Stimulated activated CD4-positive, alpha-beta T cell treated with anti-CD3 and anti-CD28 coated beads, Interleukin-1b, Interleukin-23, amount 100 ng/mL, for 48 hours (primary cell): Measurements from ENCODE around the gene HSPB6.

Experiments
- DNase-seq: peaks from one replicate; pipeline ENCODE4 v3.0.0-alpha.2; 2020

HSPB6 gene

DNA sequence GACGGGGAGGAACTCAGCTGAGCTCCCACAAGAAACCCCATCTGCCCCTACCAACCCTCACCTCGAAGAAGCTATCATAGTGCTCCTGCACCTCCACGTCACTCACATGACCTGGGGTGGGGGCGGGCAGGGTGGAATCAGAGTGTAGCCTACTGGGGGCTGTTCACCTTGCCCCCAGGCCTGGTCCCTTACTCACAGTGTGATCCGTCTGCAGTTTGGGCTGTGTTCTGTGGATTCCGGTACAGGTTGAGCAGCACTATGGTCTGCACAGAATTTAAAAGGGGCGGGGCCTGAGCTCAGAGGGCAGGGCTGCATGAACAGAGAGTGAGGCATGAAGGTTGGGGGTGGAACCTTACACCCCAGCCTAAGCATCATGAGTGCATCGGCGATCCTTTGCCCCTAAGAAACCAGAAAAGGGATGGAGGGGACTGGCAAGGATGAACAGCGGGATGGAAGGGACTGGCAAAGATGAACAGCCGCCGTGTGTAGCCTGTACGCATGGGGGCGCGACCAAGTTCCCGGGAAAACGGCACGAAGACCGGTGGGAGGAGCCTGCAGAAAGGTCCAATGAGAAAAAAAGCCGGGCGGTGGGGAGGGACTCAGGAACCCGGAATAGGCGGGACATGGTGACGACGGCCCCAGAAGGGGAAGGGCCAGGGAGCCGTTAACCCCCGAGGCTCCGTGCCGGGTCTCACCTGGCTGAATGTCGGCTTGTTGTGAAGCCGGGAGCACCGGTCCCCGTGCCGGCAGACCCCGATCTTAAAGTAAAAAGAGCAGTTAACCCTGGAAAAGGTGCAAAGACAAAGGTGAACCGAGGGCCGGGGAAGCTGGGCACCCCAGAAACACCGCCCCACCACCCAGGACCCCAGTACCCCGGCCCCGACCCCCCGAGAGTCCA, 12.2 kb downstream of the HSPB6 start:
- DNase-seq: peak; percentile 94

DNA sequence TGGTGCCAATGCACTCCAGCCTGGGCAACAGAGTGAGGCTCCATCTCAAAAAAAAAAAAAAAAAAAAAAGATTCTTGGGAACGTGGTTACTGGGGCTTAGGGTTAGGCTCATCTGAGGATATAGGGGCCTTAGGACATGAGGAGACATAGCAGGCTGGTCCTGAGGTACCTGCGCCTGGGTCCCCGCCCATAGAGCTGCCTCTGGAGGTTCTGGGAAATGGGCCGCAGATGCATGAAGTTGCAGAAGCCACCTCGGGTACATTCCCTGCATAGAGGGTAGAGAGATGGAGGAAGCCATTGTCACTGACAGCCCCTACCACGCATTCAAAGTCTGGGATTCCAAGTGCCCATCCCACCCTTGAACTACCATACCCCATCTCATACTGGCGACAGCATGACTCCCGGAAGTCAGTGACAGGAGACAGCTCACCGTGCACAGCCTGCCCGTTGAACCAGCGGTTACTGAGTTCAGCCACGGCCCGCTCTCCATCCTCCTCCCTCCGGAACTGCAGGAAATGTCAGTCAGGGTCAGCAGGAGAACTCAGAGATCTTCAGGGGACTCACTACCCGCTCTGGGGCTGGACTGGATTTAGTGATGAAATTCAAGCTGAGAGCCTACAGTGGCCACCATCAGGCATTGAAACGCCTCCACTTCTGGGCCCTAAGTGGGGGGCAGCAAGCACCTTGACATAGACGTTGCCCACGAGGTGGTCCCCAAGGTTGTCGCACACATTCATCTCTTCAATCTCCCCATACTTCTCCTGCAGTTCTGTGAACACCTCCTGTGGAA, 13.0 kb downstream of the HSPB6 start:
- DNase-seq: no peak

DNA sequence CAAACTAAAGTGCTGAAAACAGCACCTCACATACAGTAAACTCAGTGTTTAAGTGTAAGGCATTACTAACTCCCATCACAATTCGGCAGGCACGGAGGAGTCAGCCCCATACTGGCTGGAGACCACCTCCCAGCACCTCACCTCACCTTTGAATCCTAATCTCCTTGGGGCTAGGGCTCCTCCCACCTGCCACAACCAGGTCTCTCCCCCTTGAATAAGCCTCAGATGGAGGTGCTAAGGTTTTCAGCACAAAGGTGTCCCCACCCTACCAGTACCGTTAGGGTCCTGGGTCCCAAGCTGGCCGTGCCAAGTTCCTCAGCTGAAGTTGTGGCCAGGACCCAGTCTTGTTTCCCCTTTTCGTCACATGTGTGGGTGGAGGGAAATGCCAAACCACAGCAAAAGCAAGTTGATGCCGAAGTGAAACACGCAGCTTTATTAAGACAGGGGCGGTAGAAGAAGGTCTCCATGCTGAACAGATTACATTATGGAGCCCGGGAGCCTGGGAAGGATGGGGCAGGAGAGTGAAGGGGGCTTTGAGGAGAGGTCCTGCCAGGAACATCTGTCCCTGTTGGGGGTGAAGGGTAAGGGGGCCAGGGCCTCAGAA, 14.6 kb downstream of the HSPB6 start, which contains the start of gene IGFLR1:
Gene IGFLR1, minus strand, starts transcription at position 332 of the 604 bp plus-strand sequence. CDS start 1,272 bp downstream, outside the sequence.
- peak; percentile 77 for DNase-seq

- DNase-seq: no peak
These were observed 15.7 kb downstream of the HSPB6 start for GRCh38 chr19:35741203-35741515.

DNA sequence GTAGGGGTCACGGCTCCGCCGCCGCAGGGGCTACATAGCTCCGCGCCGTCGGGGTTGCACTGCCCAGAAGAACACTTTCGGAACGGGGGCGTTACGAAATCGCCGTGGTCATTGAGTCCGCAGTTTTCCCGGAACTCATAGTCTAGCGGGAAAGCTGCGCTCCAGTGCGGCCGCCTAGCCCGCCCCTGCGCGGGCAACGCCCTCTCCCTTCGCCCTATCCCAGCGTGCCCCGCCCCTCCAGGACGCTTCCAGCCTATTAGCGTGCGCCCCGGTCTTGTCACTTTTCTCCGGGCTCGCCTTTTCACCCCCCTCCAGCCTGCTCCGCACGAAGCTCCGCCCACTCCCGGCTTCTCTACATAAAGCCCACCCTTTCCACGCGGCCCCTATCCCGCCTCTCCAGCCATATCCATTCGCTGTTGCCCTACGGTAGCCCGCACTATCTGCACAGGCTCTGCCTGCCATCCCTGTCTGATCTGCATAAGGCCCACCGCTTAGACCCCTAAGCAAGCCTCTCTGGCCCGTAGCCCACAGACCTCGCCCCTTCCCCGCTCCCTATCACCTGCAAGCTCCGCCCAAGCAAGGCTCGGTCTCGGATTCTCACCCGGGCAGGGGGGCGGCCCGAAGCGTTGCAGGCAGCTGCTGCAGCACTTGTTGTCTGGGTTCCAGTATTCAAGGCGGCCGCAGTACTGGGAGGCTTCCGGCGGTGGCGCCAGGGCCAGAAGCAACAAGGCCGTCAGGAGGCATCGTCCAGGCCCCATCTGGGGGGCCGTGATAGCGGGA, 16.2 kb downstream of the HSPB6 start:
- DNase-seq: peak; percentile 95

GRCh38 chr19:35740108-35740422, 16.8 kb downstream of the HSPB6 start:
- DNase-seq: no peak

DNA sequence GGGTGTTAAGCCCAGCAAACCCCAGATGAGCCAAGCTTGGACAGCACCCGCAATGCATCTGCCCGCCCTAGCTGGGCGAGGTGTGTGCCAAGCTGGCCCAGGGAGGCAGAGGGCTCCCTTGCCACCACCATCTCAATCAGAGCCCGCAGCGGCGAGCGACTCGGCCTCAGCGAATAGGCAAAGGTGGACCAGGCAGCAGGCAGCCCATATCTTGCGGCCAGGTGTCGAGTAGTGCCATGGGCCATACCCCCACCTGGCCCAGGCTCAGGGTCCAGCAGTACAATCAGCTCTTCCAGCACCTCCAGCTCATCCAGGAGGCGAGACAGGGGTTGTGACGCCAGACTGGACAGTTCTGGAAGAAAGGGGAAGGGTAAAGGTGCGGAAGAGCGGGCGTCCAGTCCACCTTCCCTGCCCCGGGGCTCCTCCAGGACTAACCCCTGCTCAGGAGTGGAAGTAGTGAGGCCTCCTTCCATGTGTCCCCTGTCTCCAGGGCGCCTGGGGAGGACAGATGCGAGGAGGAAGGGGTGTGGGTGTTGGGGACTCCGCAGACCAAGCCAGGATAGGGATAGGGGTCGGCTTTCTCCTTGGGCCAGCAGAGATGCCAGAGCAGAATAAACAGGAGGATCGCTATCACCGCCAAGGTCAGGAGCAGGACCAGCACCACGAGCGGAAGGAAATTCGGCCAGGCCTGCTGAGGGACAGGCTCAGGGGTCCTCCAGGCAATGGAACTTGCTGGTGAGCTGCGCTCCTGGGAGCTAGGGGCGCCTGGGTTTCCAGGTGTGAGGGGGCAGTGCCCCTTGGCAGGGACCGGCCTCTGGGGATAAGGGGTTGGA, 17.3 kb downstream of the HSPB6 start:
- DNase-seq: no peak

DNA sequence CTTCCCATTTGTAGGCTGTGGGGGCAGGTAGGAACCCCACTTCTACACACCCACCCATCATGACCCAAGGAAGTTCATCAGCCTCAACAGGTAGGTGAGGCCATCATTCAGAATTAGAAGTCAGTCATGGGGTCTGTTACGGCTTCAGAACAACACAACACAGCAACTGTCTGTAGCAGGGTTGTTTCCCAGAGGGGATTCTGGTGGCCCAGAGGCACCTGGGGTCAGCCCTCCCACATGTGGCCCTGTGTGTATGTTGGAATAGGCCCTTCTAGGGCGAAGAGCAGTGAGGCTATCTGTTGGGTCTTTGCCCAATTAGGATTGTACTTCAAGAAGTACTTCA, 18.0 kb downstream of the HSPB6 start:
- DNase-seq: no peak

DNA sequence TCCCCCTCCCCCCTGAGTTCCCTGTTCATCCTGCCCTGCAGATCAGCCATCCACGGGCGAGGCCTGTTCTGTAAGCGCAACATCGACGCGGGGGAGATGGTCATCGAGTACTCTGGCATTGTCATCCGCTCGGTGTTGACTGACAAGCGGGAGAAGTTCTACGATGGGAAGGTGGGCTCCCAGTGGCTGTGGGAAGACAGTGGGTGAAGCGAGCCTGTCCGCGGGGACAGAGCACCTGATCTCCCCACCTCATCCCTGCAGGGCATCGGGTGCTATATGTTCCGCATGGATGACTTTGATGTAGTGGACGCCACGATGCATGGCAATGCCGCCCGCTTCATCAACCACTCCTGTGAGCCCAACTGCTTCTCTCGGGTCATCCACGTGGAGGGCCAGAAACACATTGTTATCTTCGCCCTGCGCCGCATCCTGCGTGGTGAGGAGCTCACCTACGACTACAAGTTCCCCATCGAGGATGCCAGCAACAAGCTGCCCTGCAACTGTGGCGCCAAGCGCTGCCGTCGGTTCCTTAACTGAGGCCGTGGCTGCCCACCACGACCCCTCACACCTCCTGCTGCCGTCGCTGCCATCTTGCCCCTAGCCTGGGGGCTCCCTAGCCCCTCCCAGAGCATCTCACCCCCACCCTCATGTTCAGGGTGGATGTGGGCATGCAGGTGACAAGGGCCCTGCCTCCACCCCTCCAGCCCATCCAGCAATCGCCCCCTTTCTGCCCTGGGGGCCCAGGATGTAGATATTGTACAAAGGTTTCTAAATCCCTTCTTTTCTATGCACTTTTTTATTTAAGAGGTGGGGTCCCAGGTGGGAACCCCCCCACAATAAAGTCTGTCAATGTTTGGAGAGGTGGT, 18.6 kb downstream of the HSPB6 start:
- no peak for DNase-seq

DNA sequence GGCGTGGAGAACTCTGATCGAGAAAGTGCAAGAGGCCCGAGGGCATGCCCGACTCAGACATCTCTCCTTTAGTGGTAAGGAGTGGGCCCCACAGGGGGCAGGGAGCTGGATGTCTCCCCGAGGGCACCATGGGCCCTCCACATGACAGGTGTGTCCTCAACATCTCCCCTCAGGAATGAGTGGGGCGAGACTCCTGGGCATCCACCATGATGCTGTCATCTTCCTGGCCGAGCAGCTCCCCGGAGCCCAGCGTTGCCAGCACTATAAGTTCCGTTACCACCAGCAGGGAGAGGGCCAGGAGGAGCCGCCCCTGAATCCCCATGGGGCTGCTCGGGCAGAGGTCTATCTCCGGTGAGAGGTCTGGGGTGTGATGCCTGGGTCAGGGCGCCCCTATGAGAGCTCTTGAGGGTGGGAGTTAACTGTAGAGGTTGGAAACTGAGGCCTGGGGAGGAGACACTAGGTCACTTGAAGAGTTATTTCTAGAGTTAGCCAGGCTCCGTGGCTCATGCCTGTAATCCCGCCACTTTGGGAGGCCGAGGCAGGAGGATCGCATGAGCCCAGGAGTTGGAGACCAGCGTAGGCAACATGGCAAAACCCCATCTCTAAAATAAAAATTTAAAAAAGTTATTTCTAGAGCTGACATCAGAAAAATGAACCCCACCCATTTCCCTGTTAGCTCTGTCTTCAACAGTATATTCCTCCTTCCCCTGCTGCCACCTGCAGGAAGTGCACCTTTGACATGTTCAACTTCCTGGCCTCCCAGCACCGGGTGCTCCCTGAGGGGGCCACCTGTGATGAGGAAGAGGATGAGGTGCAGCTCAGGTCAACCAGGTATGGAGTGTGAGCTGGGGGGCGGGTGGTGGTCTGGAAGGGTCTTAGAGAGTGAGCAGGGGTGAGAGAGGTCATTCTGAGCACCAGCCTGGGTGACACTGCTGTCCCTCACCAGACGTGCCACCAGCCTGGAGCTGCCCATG, 19.6 kb downstream of the HSPB6 start:
- no peak for DNase-seq

GRCh38 chr19:35734889-35735288, 21.9 kb downstream of the HSPB6 start:
- no peak for DNase-seq

- no peak for DNase-seq
These were observed 22.6 kb downstream of the HSPB6 start for GRCh38 chr19:35734273-35734672.

GRCh38 chr19:35733180-35734125, 23.4 kb downstream of the HSPB6 start:
- DNase-seq: no peak

DNA sequence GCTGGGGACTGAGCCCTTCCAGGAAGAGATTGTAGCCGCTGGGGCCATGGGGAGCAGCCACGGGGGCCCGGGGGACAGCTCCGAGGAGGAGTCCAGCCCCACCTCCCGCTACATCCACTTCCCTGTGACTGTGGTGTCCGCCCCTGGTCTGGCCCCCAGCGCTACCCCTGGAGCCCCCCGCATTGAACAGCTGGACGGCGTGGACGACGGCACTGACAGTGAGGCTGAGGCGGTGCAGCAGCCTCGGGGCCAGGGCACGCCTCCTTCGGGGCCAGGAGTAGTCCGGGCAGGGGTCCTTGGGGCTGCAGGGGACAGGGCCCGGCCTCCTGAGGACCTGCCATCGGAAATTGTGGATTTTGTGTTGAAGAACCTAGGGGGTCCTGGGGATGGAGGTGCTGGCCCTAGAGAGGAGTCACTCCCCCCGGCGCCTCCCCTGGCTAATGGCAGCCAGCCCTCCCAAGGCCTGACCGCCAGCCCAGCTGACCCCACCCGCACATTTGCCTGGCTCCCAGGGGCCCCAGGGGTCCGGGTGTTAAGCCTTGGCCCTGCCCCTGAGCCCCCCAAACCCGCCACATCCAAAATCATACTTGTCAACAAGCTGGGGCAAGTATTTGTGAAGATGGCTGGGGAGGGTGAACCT, 24.2 kb downstream of the HSPB6 start:
- DNase-seq: no peak

- no peak for DNase-seq
These were observed 24.9 kb downstream of the HSPB6 start for GRCh38 chr19:35731779-35732405.

DNA sequence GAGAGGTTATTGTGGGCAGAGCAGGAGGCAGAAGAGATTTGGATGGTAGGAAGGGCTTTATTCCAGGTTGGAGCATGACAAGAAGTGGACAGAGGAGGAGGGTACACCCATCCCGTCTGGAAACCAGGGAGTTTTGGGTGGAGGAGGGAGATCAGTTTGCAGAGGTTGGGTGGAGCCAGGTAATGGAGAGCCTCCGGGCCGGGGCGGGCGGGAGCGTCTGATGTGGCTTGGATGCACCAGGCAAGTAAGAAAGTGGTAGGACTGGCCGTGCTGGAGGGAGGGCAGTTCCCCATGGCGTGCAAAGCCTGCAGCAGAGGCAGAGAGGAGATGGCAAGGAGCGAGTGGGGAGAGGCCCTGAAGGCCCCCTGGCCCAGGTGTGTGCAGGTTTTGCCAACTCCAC, 25.5 kb downstream of the HSPB6 start:
- no peak for DNase-seq

DNA sequence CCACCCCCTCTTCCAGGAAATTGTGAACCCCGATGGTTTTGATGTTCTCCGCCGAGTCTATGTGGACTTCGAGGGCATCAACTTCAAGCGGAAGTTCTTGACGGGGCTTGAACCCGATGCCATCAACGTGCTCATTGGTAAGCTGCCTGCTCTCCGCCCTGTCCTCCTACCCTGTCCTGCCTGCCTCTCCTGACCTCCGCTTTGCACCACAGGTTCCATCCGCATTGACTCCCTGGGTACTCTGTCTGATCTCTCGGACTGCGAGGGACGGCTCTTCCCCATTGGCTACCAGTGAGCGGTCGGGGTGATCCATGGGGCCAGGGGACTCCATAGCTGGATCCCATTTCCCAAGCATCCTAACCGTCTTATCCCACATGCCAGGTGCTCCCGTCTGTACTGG, 26.5 kb downstream of the HSPB6 start:
- DNase-seq: no peak

- DNase-seq: no peak
These were observed 27.1 kb downstream of the HSPB6 start for GRCh38 chr19:35729763-35730162.
